GM19468 (cell line): Measurements from ENCODE around the gene DDX51.
"Not testable (repeated sequence)": the region's sequence is repeated elsewhere in the genome, so short reads cannot be mapped to it uniquely, and the experiment has no call there.

Source experiments
- ATAC-seq: cut with Tn5 transposase; IDR thresholded peaks from one replicate; pipeline ENCODE4 v1.9.1; 2021; ENCODE audit warnings: mild to moderate bottlenecking, moderate library complexity, moderate number of reproducible peaks; ENCODE audit not compliant: unreplicated experiment; ENCODE audit errors: extremely low read depth

Gene DDX51

GRCh38 chr12:132156573-132157325, 12.6 kb upstream of the DDX51 start:
- no peak for ATAC-seq

- no peak for ATAC-seq
Observed at GRCh38 chr12:132155771-132156572, 11.9 kb upstream of the DDX51 start.

GRCh38 chr12:132154941-132155770, 11.0 kb upstream of the DDX51 start:
- ATAC-seq: no peak

GRCh38 chr12:132154341-132154761, 10.2 kb upstream of the DDX51 start:
- ATAC-seq: no peak

- peak; percentile 63 for ATAC-seq
Observed at GRCh38 chr12:132153501-132154340, 9.6 kb upstream of the DDX51 start.

GRCh38 chr12:132152953-132153352, 8.8 kb upstream of the DDX51 start:
- ATAC-seq: no peak

- no peak for ATAC-seq
Observed at GRCh38 chr12:132152411-132152821, 8.3 kb upstream of the DDX51 start.

GRCh38 chr12:132151766-132152410, 7.8 kb upstream of the DDX51 start:
- no peak for ATAC-seq

GRCh38 chr12:132151145-132151765, 7.1 kb upstream of the DDX51 start:
- ATAC-seq: no peak

- ATAC-seq: no peak
Observed at GRCh38 chr12:132150780-132151144, 6.6 kb upstream of the DDX51 start.

- not testable (repeated sequence) for ATAC-seq
Observed at GRCh38 chr12:132149526-132149925, 5.4 kb upstream of the DDX51 start.

GRCh38 chr12:132148368-132149045, 4.4 kb upstream of the DDX51 start:
- no peak for ATAC-seq

- ATAC-seq: no peak
Observed at GRCh38 chr12:132147423-132148367, 3.6 kb upstream of the DDX51 start.

- ATAC-seq: no peak
Observed at GRCh38 chr12:132146772-132147422, 2.8 kb upstream of the DDX51 start.

GRCh38 chr12:132146098-132146497, 2.0 kb upstream of the DDX51 start:
- ATAC-seq: no peak

- no peak for ATAC-seq
Observed at GRCh38 chr12:132145334-132145733, 1.2 kb upstream of the DDX51 start.

- no peak for ATAC-seq
Observed at GRCh38 chr12:132144810-132145168, 670 bp upstream of the DDX51 start.
